ENCODE results near the gene STAC.

DNA sequence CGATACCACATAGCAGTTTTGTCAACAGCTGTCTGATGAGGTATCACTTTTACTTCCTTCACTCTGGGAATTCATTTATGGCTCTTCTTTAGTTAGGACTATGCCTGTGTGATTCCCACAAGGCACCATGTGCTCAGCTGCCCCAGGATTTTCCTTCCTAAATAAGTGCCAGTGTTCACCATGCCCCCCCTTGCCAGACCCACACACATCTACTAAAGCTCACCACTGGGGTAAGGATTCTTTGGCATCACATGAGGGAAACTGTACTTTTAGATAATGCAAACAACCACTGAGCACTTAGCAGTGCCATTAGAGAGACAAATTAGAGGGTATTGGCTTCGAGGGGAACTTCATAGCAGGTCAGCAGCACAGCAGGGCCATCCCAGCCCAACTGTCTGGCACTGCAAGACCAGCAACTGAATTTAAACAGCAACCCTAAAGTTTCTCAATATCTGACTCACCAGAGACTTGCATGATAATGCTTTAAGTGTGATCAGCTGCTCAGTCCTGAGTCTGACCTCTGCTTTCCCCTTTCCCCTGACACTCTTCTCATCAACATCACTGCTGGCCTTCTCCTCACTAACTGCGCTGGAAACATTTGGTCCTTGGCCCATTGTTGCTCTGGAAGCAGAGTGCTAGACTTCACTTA, 114.3 kb downstream of the STAC start:
- TF ChIP-seq CTCF (IDR thresholded peaks at IDR 0.05; ENCODE audit: low read depth, low read length) (no peak), EZH2phosphoT487 (IDR thresholded peaks at IDR 0.05; ENCODE audit: low read depth) (no peak)
